Fibroblast of lung (primary cell): ENCODE data around the gene TFB2M. TPM values are rescaled to one million over a fixed set of nuclear protein-coding genes. Genes with fewer than 3 reads are reported as not detected.

ENCODE experiments used
- DNase-seq, 2 donors: peaks; one replicate each; pipeline versions ENCODE4 v3.0.0 to v3.0.0-alpha.2; 2010; ENCODE audit warnings: low read depth in 2 of 2
- H2AFZ ChIP-seq: 2 replicates; pipeline ENCODE4 v1.5.1; 2012; ENCODE audit warnings: low read length, control low read depth, inconsistent platforms
- H3K27ac ChIP-seq: 2 replicates; pipeline ENCODE4 v1.5.1; 2011; ENCODE audit warnings: low read length, control low read depth; ENCODE audit not compliant: insufficient read depth
- H3K27me3 ChIP-seq: 2 replicates; pipeline ENCODE4 v1.5.1; 2011; ENCODE audit warnings: mild to moderate bottlenecking, low read length; ENCODE audit not compliant: control insufficient read depth, insufficient read depth
- H3K36me3 ChIP-seq: 2 replicates; pipeline ENCODE4 v1.5.1; 2011; ENCODE audit warnings: low read length; ENCODE audit not compliant: control insufficient read depth, insufficient read depth
- H3K4me1 ChIP-seq: 2 replicates; pipeline ENCODE4 v1.5.1; 2011; ENCODE audit warnings: low read length; ENCODE audit not compliant: control insufficient read depth, insufficient read depth; ENCODE audit errors: extremely low read depth
- H3K4me2 ChIP-seq: 2 replicates; pipeline ENCODE4 v1.5.1; 2011; ENCODE audit warnings: low read length, control low read depth; ENCODE audit not compliant: insufficient read depth; ENCODE audit errors: extremely low read depth
- H3K4me3 ChIP-seq, 4 experiments: fragments of 200-600 bp in 1 of 4; sonication (generic) in 1 of 4; replicated peaks in 1 of 4; 2 replicates each; pipeline ENCODE4 v1.5.1; 2011 to 2016; ENCODE audit warnings: low read length in 4 of 4, low read depth in 3 of 4, mild to moderate bottlenecking in 3 of 4, control low read depth in 2 of 4, inconsistent platforms in 1 of 4, mixed read lengths in 1 of 4; ENCODE audit not compliant: insufficient read depth in 1 of 4; ENCODE audit errors: control extremely low read depth in 1 of 4
- H3K79me2 ChIP-seq: 2 replicates; pipeline ENCODE4 v1.5.1; 2012; ENCODE audit warnings: mild to moderate bottlenecking, low read length, inconsistent platforms; ENCODE audit not compliant: control insufficient read depth, insufficient read depth
- H3K9ac ChIP-seq: 2 replicates; pipeline ENCODE4 v1.5.1; 2011; ENCODE audit warnings: mild to moderate bottlenecking, low read length, control low read depth; ENCODE audit not compliant: insufficient read depth
- H3K9me3 ChIP-seq: 2 replicates; pipeline ENCODE4 v1.5.1; 2012; ENCODE audit warnings: low read depth, low read length; ENCODE audit not compliant: control insufficient read depth, insufficient read depth
- H4K20me1 ChIP-seq: 2 replicates; pipeline ENCODE4 v1.5.1; 2011; ENCODE audit warnings: low read length; ENCODE audit not compliant: control insufficient read depth, insufficient read depth; ENCODE audit errors: extremely low read depth
- EZH2 ChIP-seq: IDR thresholded peaks from 2 replicates; pipeline ENCODE4 v1.5.1; 2012; ENCODE audit warnings: low read length, control low read depth, mild to moderate bottlenecking; ENCODE audit errors: missing control alignments
- polyA plus RNA-seq, 2 donors: library from polyadenylated mRNA; depleted of rRNA in 1 of 2; stranded (reverse) in 1 of 2; unstranded in 1 of 2; fragments of >200 nt; gene quantifications; 2 replicates each; pipeline ENCODE4 v1.2.1, GENCODE V29; 2011 to 2012; ENCODE audit warnings: missing spikeins in 1 of 2
- total RNA-seq: library from RNA; depleted of rRNA; stranded (reverse); fragments of >200 nt; gene quantifications from 2 replicates; pipeline ENCODE4 v1.2.1, GENCODE V29; 2014
- TF ChIP-seq, protein P1 (sequence below), 2 donors: IDR thresholded peaks in 1 of 2; conservative IDR thresholded peaks in 1 of 2; 1 replicate in 1 of 2; 2 replicates in 1 of 2; pipeline ENCODE4 v1.5.1; 2011 to 2012; ENCODE audit warnings: low read length in 2 of 2, control low read depth in 1 of 2, inconsistent platforms in 1 of 2, low read depth in 1 of 2, mild to moderate bottlenecking in 1 of 2

TFB2M gene
- total and polyA plus RNA-seq, 2 donors (not counting 1 experiment from before 2014, with no cell fraction given): 15.9 to 20.1 TPM

DNA sequence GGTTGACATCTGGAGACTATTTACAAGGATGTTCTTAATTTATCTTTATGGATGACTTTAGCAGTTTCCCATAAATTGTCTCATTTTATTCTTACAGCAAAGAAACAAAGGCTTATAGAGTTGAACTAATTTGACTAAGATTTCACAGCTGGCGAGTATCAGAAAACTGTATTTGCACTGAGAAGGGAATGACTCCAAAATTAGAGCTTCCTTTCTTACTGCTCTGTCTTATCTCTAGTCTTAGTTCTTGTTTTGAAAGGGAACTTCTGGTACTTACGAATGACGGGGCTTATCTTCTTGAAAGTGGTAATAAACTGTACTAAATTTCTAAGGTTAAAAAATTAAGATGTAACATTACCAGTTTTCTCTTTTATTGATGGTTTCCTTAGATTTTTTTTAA lies 13.8 kb upstream of the TFB2M start:
- no peak overlapping the region for H2AFZ ChIP-seq
- TF ChIP-seq, protein P1, sequence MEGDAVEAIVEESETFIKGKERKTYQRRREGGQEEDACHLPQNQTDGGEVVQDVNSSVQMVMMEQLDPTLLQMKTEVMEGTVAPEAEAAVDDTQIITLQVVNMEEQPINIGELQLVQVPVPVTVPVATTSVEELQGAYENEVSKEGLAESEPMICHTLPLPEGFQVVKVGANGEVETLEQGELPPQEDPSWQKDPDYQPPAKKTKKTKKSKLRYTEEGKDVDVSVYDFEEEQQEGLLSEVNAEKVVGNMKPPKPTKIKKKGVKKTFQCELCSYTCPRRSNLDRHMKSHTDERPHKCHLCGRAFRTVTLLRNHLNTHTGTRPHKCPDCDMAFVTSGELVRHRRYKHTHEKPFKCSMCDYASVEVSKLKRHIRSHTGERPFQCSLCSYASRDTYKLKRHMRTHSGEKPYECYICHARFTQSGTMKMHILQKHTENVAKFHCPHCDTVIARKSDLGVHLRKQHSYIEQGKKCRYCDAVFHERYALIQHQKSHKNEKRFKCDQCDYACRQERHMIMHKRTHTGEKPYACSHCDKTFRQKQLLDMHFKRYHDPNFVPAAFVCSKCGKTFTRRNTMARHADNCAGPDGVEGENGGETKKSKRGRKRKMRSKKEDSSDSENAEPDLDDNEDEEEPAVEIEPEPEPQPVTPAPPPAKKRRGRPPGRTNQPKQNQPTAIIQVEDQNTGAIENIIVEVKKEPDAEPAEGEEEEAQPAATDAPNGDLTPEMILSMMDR (conservative IDR thresholded peaks at IDR 0.05 in 1 of 2, IDR thresholded peaks at IDR 0.05 in 1 of 2; ENCODE audit: low read depth in 1 of 2, low read length in 2 of 2): no peak
- H3K27me3 ChIP-seq: no peaks in the 10 kb centered on the region
- no peak overlapping the region for H3K9ac ChIP-seq
- no peak overlapping the region for H3K27ac ChIP-seq
- peaks cover 10% of the 10 kb centered on the region for H3K4me1 ChIP-seq
- H3K79me2 ChIP-seq: peaks cover 84% of the 10 kb centered on the region
- no peaks in the 10 kb centered on the region for H4K20me1 ChIP-seq
- DNase-seq: no peak
- H3K4me2 ChIP-seq: no peak overlapping the region
- no peak overlapping the region for H3K4me3 ChIP-seq
- no peaks in the 10 kb centered on the region for H3K9me3 ChIP-seq
- H3K36me3 ChIP-seq: peaks cover 3% of the 10 kb centered on the region

DNA sequence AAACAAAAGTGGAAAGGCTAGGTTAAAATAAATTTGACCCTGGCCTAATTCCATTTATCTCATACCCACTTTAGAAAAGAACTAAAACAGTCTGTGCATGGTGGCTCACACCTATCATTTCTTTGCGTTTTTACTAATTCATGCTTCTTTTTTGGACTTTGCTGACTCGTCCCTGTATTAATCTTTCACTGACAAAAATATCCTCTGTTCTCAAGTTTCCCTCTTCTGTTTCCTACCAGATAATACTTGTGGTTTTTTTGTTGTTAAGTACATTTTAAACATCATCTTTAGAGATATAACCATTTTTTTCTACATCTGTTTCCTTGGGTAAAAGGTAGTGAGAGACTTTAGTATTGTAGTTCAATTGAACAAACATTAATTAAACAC lies 11.7 kb upstream of the TFB2M start:
- Histone ChIP-seq H3K4me2 (no peak overlapping the region), H3K27ac (no peak overlapping the region)
- peak in 1 of 2 donors; percentile 45 for DNase-seq

DNA sequence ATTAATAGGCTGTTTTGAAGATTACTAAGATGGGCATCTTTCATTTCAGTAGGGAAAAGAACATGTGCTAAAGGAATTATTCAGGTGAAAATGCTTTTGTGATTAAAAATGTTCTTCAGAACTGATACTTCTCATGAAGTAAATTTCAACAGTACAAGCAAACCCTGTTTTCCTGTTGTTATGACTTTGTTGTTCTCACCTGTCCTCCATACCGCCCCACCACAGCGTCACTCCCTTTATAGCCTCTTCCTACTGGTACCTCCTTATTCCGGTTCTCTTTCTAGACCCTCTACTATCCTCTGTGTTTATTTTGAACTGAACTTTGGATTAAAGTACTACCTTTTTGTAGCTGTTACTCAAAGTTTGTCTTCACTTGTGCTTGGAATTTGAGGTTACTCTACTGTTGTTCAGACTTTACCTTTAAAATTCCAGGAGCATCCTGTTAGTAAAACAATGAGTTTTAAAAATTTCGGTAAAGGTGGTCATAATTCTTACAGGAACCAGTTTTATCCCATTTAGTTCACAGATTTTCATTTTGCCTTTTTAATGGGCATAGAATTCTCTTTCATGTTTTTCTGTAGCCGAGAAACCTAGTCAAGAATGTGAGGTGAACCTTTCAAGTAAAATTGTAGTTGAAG lies 11.1 kb upstream of the TFB2M start:
- Histone ChIP-seq H3K79me2 (peaks cover 80% of the 10 kb centered on the region), H3K4me1 (peaks cover 7% of the 10 kb centered on the region), H3K27ac (no peak overlapping the region), H3K4me2 (no peak overlapping the region), H3K36me3 (no peaks in the 10 kb centered on the region), H3K9me3 (no peaks in the 10 kb centered on the region), H3K27me3 (no peaks in the 10 kb centered on the region), H3K4me3 (no peak overlapping the region), H4K20me1 (no peaks in the 10 kb centered on the region), H2AFZ (no peak overlapping the region), H3K9ac (no peak overlapping the region)
- TF ChIP-seq, protein P1 (conservative IDR thresholded peaks at IDR 0.05 in 1 of 2, IDR thresholded peaks at IDR 0.05 in 1 of 2; ENCODE audit: low read depth in 1 of 2, low read length in 2 of 2): no peak
- TF ChIP-seq EZH2: no peak
- no peak for DNase-seq

More for the DNA sequence above, 11.7 kb upstream of the TFB2M start:
- Histone ChIP-seq H3K4me3 (no peak overlapping the region), H3K4me1 (peaks cover 7% of the 10 kb centered on the region), H3K9me3 (no peaks in the 10 kb centered on the region), H2AFZ (no peak overlapping the region), H3K36me3 (no peaks in the 10 kb centered on the region), H4K20me1 (no peaks in the 10 kb centered on the region), H3K27me3 (no peaks in the 10 kb centered on the region), H3K79me2 (peaks cover 80% of the 10 kb centered on the region), H3K9ac (no peak overlapping the region)
- TF ChIP-seq, protein P1 (conservative IDR thresholded peaks at IDR 0.05 in 1 of 2, IDR thresholded peaks at IDR 0.05 in 1 of 2; ENCODE audit: low read depth in 1 of 2, low read length in 2 of 2): no peak
- no peak for TF ChIP-seq EZH2
